HG03378 (cell line): ENCODE data around the gene PAX9.

Experiments used
- ATAC-seq: cut with Tn5 transposase; IDR thresholded peaks from one replicate; pipeline ENCODE4 v1.9.1; 2021; ENCODE audit warnings: mild to moderate bottlenecking, moderate library complexity; ENCODE audit not compliant: unreplicated experiment

The PAX9 gene

DNA sequence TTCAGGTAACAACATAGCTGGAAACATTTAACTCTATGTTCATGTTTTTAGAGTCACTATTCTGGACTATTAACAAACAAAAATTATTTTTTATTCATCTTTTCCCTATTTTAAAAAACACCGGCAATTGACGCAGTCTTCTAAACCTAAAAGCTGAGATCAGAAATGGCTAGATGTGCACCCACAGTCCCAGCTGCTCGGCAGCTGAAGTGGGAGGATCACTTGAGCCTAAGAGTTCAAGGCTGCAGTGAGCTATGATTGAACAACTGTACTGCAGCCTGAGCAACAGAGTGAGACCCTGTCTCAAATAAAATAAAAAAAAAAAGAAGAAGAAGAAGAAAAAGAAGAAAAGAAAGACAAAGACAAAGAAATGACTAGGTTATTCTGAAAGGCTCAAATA, 64.5 kb downstream of the PAX9 start:
- no peak for ATAC-seq
